HG02571 (cell line): ENCODE measurements around the gene TNS1.

Experiments
- ATAC-seq: cut with Tn5 transposase; IDR thresholded peaks from one replicate; pipeline ENCODE4 v1.9.1; 2021; ENCODE audit warnings: mild to moderate bottlenecking, moderate library complexity; ENCODE audit not compliant: unreplicated experiment

Gene TNS1

DNA sequence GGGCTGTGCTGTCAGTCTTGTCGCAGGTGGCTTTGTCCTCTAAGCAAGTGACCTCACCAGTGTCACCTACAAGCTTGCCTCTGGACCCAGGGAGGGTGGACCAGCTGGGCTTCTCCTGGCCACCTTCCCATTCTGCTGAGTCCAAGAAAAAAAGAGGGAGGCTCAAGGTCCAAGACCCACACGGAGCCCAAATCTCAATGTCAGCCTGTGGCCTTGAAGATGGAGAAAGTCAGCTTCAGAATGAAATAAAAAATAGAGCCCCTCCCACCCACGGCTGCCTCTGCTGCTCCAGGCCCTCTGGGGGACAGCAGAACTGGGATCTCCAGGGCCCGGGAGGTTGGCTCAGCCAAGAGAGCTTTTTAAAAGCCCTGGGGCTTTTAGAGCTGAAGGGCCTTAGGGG lies 145.9 kb downstream of the TNS1 start:
- no peak for ATAC-seq

DNA sequence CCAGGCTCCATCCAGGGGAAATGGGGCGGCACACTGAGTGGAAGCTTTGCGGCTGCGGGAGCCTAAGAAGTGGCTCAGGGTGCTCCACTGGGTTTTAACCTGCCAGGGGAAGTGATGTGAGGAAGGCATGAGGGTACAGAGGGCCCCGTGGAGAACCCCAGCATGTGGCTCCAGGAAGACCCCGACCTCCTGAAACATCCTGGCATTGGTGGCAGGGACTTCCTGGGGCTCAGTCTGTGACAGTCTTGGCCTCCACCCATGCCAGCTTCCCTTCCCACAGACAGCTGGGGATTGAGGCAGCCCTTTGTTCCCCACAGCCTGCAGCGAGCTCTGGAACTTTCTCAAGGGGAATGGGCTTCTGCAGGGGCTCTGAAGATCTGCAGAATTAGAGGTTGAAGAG lies 146.6 kb downstream of the TNS1 start:
- ATAC-seq, result no peak

DNA sequence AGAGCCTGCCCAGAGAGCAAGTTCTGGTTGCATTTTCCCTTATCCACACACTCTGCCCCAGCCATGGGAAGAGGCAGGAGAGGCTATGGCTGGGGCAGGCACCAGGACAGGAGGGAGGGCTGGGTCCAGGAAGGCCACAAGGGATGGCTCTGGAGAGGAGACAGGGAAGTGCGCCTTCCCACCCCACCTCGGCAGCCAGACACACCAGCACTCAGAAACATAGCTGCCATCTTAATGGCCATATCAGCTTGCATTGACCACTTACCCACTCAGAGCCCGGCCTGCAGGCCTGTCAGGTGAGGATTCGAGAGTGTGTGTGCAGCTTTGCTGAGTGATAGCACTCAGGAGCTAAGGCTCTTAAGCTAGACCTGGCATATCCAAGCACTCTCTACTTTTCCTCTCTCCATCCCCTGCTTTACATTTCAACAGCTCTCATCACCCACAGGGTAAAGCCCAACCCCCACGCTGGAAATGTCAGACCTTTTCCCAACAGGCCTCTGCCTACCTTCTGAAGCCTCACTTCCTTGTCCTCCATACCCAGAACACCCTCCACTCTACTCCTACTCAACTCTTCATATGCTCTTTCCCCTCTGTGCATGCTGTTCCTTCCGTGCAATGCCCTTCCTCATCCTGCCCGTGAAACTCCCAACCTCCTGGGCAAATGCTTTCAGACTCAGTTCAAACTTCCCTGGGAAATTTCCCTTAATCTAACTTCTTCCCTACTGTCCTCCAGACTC lies 147.9 kb downstream of the TNS1 start:
- no peak for ATAC-seq

DNA sequence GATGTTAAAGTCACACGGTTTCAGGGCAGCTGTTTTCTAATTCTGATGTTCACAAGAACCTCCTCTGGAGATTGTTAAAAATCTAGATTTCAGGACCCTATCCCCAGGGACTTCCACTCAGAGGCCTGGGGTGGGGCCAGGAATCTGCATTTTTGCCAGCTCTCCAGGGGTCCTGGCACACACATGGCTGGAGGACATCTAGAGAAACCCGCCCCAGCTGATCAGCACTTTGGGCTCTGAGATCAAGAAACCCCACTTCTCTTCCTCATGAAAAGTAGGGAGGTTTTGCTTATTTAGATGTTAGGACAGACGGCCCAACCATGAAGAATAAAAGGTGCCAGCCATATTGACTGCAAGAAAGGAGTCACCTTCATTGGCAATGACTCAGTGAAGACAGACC lies 148.8 kb downstream of the TNS1 start:
- no peak for ATAC-seq

DNA sequence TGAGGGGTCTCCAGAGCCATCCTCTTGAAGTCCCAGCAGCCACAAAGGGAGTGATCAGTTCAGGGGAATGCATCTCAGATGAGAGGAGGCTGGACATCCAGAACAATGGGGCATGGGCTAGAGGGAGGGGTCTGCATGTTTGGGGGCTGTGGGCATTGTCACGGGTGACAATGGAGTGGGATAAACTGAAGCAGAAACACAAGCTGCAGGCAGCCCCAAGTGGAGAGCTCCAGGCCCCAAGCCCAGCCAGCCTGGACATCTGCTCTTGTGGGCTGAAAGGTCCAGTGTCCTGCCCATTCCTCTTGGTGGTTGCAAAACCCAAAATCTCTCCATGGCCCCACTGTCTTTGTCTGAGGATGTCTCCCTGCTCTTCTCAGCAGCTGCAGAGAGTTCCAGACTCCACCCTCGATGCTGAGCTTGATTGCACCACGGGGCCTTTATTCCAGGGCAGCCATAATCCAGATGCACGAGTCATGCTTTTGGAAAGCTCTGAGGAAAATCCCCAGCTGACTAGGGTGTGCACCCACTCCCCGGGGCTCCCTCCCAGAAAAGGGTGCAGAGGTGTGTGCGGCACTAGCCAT lies 149.4 kb downstream of the TNS1 start:
- ATAC-seq, result no peak

DNA sequence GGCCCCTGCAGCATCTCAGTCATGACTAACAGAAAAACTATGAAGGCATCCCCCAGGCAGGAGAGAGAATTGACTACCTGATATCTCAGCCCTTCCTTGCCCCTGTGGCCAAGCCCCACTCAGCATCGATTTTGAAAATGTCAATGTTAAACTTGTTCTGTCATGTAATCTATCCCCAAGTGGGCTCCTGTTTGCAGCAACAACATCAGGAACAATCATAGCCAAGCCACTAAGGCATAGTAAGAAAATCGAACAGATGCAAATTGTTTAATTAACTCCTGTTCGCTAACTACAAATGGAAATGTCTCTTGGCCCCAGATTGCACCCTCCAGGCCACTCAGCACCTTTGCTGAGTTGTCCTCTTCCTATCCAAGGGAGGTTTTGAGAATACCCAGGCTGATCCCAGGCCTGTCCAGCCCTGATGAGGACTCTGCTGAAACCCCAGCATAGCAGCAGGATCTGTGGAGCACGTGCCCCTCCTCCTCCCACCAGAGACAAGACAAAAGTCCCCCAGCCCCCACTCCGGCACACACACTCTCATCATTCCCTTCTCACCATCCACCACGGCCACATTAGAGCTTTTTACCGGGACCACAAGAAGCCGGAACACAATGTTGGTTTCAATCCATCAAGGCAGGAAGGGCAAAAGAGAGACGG lies 150.1 kb downstream of the TNS1 start:
- no peak for ATAC-seq

DNA sequence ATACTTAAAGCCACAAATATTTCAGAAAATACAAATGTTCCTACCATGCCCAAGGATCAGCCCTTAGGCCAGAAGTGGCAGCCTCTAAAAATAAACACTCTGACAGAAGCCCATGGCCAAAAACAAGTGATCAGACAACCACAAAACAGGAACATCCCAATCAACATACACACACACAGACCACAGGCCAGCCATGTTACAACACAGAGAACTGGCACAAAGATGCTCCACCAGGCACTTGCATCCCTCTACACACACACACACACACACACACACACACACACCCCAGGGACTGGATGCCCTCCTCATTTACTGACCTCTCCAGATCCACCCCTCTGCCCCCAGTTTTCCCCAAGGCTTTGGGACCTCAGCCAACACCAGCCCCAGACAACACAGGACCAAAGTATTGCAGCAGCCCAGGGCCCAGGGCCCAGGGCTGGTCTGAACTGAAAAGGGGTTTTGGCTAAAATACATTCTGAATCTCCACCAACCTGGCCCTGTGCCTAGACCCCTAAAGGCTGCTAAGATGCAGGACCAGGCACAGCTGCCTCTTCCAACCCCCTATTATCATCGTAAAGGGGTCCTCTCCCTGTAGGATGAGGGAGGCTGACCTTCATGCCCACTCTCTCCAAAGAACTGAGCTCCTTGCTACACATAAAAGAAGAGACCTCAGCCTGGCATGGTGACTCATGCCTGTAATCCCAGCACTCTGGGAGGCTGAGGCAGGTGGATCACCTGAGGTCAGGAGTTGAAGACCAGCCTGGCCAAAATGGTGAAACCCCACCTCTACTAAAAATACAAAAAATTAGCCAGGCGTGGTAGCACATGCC lies 151.4 kb downstream of the TNS1 start:
- no peak for ATAC-seq

DNA sequence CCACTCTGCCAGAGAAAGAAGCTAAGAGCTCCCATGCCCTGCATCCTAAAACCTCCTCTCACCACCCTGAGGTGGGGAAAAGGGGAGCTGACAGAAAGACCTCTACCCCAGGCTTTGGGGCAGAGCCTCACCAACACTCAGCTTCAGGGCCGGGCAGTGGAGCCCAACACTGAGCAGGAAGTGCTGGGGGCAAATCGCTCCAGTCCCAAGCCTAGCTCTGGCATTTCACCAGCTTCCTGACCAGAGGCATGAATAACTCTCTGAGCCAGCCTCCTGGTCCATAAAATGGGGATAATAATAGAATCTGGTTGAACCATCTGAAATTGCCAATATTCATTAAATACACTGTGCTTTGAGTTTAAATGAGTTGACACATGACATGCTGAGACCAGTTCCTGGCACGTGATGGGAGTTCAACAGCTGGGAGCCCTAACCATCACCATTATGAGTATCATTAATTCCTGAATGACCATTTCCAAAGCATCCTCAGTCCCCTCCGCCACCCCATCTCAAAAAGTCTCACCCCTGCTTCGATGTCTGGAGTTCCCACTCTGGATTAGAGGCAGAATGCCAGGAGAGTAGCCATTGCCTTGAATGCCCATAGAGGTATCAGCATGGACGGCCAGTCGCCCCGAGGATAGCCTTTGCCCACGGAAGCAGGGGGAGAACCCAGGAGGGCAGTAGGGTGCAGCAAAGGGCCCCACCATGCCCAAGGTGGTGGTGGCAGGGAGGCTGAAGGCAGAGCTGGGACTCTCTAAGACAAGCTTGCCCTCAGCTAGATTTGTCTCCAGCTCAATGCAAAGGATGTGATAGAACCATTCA lies 153.4 kb downstream of the TNS1 start:
- ATAC-seq, result no peak

DNA sequence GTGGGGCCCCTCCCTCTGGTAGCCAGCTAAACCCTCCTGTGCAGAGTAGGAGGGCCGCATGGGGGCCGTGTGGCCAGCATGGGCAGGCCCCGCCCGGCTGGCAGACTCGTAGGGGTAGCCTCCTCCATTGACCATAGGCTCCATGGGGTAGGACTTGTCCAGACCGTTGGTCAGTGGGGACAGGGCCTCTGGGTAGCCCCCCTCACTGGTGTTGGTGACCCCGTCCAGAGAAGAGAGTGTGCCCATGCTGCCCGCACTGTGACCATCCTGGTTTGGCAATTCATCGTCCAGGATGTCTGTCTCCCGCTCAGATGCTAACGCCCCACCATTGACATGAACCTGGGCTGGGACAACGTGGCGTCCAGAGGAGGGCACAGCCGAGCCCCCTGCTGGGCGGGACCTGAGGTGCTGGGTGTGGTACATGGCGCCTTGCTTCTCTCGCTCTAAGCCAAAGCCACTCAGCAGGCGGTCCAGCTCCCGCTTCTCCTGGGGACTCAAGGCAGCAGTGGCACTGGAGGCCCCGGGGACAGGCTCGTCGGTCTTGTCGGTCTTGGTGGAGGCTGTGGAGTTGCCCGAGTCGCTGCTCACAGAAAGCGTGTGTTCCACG lies 154.3 kb downstream of the TNS1 start:
- ATAC-seq, result no peak

DNA sequence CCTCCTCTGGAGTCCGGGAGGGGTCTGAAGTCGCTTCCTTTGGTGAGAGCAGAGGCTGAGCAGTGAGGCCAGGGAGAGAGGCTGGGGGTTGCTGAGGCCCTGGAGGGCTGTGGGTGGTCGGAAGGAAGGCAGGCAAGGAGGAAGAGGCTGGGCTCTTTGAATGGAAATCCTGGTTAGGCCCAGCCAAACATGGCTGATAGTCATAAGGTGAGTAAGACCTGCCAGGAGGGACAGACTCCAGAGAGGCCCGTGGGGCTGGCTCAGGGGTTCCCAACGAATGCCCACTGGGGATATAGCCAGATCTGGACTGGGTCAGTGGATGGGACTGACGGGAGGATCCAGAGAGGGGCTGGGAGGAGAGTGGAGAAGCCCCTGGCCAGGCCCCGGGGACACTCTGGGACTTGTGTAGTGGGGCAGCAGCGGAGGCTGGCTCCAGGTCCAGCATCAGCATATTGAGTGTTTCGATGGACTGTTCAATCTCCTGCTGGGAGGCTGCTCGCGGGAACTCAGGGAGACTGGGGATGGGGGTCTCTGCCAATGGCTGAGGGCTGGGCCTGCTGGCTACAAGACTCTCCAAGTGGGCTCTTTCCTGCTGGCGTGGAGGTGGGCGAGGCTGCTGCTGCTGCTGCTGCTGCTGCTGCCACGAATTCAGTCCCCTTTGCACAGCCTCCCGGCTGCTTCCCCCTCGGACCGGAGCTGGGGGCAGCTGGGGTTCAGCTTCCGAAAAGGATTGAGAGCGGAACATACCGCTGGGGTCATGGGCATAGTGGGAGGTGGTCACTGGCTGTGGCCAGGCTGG lies 155.0 kb downstream of the TNS1 start:
- ATAC-seq, result no peak

DNA sequence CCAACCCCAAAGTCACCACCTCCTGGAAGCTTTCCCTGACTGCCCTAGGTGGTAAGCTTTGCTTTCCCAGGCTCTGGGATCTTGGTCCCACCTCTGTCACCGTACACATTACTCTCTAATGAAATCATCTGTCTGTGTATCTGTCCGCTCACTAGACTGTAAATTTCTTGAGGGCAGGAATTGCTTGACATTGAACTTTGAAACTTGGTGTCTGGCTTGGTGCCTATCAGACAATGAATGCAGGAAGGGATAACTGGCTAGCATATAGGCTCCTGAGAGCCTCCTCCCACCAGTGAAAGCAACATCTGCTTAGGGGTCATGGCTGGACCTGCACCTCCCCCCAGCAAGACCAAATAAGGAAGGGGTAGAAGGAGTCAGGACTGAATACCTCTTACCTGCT lies 155.7 kb downstream of the TNS1 start:
- no peak for ATAC-seq

DNA sequence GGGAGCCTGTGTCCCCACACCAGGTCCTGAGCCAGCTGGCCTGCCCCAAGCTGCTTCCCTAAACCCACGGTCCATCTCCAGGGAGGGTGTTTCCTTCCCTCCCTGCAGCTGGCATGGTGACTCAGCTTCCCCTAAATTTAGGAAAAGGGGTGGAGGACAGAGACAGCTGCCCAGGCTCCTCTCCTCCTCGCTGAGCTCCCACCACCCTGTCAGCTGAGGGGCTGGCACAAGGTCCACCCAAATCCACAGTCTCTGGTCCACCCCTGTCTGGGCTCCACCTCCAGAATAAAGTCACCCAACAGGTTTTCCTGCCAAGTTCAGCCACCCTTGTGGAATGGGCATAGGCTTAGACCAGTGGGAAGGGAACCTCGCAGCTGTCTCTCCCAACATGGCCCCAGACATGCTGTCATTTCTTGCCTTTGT lies 156.5 kb downstream of the TNS1 start:
- ATAC-seq, result no peak

DNA sequence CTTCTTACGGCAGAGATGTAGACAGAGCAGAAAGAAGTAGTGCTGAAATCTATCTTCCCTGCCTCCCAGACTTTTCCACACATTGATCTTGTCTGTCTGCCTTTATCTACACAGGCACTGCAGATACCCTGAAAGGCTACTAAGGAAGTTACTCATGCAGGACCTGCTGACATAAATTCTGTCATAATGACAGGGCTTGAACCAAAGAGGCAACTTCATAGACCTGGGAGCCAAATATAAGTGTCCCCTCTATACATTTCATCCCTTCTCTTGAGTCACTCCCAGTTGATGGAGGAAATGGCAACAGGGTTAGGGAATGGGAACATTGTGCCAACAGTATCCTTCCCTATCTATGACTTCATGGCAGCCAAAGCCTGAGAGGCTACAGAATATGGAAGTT lies 157.5 kb downstream of the TNS1 start:
- no peak for ATAC-seq

DNA sequence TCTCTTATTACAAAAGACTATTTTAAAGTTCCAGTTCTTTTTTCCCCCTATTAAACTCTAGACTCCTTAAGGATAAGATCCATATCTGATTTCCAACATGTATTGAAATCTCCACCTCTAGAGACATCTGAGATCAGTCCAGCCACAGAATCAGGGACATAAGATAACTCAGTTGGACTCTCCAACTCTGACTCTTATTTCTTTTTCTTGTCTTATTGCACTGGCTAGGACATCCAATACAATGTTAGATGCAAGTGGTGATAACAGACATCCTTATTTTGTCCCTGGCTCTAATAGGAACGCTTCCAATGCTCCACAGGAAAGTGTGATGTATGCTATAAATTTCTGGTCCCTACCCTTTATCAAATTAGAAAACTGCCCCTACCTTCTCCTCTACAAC lies 158.1 kb downstream of the TNS1 start:
- no peak for ATAC-seq

DNA sequence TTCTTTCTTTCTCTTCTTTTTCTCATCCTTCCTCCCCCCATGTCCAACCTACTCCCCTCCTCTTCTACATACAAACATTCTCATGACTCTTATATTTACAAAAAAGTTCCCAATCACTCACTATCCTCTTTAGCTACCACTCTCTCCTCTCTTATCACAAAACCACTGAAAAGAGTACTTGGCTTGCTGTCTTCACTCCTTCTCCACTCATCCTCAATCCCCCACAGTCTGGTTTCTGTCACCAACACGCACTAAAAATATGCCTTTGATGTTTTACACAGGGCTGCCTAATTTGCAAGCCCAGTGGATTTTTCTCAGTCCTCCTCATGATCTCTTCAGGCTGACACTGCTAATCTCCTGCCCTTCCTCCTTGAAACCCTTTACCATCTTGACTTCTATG lies 159.5 kb downstream of the TNS1 start:
- no peak for ATAC-seq

DNA sequence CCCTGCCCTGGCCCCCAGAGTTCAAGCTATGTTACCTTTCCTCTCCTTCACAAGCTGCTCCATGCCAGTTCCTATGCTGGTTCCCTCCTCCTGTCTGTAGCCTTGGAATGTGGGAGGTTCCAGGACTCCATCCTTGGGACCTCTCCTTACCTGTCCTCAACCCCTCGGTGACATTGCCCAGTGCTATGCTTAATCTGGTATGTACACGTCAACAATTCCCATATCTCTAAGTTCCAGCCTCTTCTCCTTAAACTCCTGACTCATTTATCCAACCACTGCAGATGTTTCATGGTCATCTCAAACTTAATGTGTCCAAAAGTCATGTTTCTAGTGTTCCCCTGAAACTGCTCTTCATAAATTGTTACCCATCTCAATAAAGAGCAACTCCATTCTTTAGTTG lies 160.8 kb downstream of the TNS1 start:
- no peak for ATAC-seq

DNA sequence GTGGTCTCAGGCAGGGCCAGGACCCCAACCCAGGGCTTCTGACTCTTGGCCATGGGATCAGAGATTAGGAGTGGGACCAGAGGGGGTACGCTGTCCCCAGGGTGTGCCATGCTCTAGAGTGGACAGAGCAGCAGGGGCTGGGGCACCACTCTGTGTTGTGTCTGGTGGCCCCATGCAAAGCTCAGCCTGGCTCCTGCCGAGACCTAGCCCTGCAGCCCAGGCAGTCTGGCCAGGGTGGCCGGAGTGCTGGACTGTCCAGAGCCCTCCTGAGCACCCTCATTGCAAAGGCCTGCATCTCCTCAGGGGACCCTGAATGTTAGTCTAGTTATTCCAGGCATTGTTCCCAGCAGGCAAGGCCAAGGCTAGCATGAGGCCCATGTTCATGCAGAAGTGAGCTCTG lies 162.3 kb downstream of the TNS1 start:
- no peak for ATAC-seq

DNA sequence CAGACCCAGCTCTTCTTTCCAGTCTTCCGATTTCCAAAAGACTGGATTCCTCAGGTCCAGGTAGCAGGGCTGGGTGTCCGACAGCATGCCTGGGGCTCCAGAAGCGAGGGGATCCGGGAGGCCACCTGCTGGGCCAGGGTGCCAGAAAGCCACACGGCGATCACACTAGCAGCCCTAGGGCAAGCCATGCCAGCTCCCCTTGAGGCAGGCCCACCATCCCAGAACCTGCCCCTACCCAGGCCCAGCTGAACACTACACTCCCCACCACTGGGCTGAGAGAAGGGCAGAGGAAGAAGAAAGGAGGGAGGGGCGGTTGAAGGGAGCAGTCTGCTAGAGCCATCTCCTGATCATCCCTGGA lies 163.1 kb downstream of the TNS1 start:
- ATAC-seq, result no peak

DNA sequence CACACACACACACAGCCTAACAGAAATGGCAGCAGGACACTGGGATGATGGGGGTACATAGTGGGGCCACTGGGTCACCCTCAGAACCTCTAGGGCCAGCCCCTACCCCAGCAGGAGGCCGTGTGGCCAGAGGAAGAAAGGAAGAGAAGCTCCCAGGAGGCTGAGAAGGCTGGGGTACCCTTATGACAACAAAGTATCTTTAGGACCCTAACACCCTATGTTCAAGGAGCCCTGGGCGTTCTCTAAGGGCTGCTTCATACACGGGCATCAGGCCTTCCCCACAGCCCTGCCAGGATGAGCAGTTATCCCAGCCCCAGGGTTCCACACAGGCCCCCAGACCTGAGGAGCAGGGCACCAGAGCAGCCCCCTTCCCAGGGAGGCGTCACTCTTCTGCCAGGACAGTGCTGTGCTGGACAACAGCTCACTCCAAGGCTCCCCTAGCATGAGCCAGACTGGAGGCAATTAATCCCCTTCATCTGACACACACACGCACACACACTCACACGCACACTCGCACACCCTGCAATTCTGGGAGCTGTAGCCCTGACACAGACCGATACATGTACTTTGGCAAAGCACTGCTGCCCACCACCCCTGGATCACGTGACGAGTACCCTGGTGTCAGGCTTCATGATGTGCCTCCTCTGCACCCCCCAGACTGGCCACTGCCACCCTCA lies 163.6 kb downstream of the TNS1 start:
- ATAC-seq, result no peak
